IPS DF 6.9 (cell line): ENCODE results near the gene UCK1.

ENCODE experiments used
- DNase-seq: peaks from one replicate; pipeline ENCODE4 v3.0.0-alpha.2; 2013; ENCODE audit warnings: low read depth, low spot score
- H3K27ac ChIP-seq: one replicate; pipeline ENCODE4 v1.5.1; 2013; ENCODE audit warnings: low read length, control low read depth
- H3K27me3 ChIP-seq: 2 replicates; pipeline ENCODE4 v1.6.1; 2013; ENCODE audit warnings: mild to moderate bottlenecking, low read length; ENCODE audit not compliant: control insufficient read depth, insufficient read depth
- H3K36me3 ChIP-seq: 2 replicates; pipeline ENCODE4 v1.6.1; 2013; ENCODE audit warnings: low read length; ENCODE audit not compliant: control insufficient read depth, insufficient read depth
- H3K4me1 ChIP-seq: 2 replicates; pipeline ENCODE4 v1.6.1; 2013; ENCODE audit warnings: low read length; ENCODE audit not compliant: control insufficient read depth, insufficient read depth
- H3K4me3 ChIP-seq: 2 replicates; pipeline ENCODE4 v1.5.1; 2013; ENCODE audit warnings: mild to moderate bottlenecking, low read length
- H3K9me3 ChIP-seq: 2 replicates; pipeline ENCODE4 v1.6.1; 2013; ENCODE audit warnings: low read length, inconsistent platforms; ENCODE audit not compliant: control insufficient read depth, insufficient read depth
- WGBS: extraction: QIAGEN DNeasy Blood & Tissue Kit; methylation state at CpG from one replicate; pipeline ENCODE4 v1.1.7; 2013; ENCODE audit warnings: mixed read lengths, missing lambda C conversion rate; ENCODE audit not compliant: insufficient read length, insufficient coverage; 5-methylcytosine and 5-hydroxymethylcytosine counted together

The UCK1 gene

GRCh38 chr9:131476777-131477345 lies 54.2 kb downstream of the UCK1 start:
- peaks cover 61% of the 10 kb centered on the region for H3K36me3 ChIP-seq

GRCh38 chr9:131475956-131476776 lies 54.9 kb downstream of the UCK1 start:
- Histone ChIP-seq H3K27me3 (no peaks in the 10 kb centered on the region), H3K4me3 (no peak overlapping the region), H3K9me3 (no peaks in the 10 kb centered on the region), H3K27ac (no peak overlapping the region), H3K4me1 (no peaks in the 10 kb centered on the region), H3K36me3 (peaks cover 55% of the 10 kb centered on the region)
- WGBS: no CpG with 5 or more reads among the region's 40 CpGs
- no peak for DNase-seq

More at GRCh38 chr9:131476777-131477345, 54.2 kb downstream of the UCK1 start:
- no peak overlapping the region for H3K4me3 ChIP-seq
- H3K9me3 ChIP-seq: no peaks in the 10 kb centered on the region
- no peak overlapping the region for H3K27ac ChIP-seq
- H3K4me1 ChIP-seq: no peaks in the 10 kb centered on the region
- DNase-seq: no peak
- no CpG with 5 or more reads among the region's 18 CpGs for WGBS
- H3K27me3 ChIP-seq: no peaks in the 10 kb centered on the region

- H3K4me1 ChIP-seq: no peaks in the 10 kb centered on the region
- H3K9me3 ChIP-seq: no peaks in the 10 kb centered on the region
- no CpG with 5 or more reads among the region's 46 CpGs for WGBS
- H3K27ac ChIP-seq: no peak overlapping the region
- peaks cover 62% of the 10 kb centered on the region for H3K36me3 ChIP-seq
- H3K27me3 ChIP-seq: no peaks in the 10 kb centered on the region
- no peak for DNase-seq
- no peak overlapping the region for H3K4me3 ChIP-seq
These were observed 55.7 kb downstream of the UCK1 start for GRCh38 chr9:131475111-131475955.

- WGBS: no CpG with 5 or more reads among the region's 16 CpGs
These were observed 56.4 kb downstream of the UCK1 start for GRCh38 chr9:131474711-131475110.

GRCh38 chr9:131473891-131474290 lies 57.2 kb downstream of the UCK1 start:
- H3K27me3 ChIP-seq: no peaks in the 10 kb centered on the region
- H3K9me3 ChIP-seq: no peaks in the 10 kb centered on the region
- peaks cover 64% of the 10 kb centered on the region for H3K36me3 ChIP-seq
- no peaks in the 10 kb centered on the region for H3K4me1 ChIP-seq
- no peak for DNase-seq
- H3K4me3 ChIP-seq: no peak overlapping the region
- H3K27ac ChIP-seq: no peak overlapping the region
- no CpG with 5 or more reads among the region's 10 CpGs for WGBS

More at GRCh38 chr9:131474711-131475110, 56.4 kb downstream of the UCK1 start:
- Histone ChIP-seq H3K27ac (no peak overlapping the region), H3K4me3 (no peak overlapping the region), H3K9me3 (no peaks in the 10 kb centered on the region), H3K36me3 (peaks cover 67% of the 10 kb centered on the region), H3K27me3 (no peaks in the 10 kb centered on the region), H3K4me1 (no peaks in the 10 kb centered on the region)
- no peak for DNase-seq
